K562 (cell line): ENCODE measurements around the gene CDH12. TPM values are rescaled to one million over a fixed set of nuclear protein-coding genes. Genes with fewer than 3 reads are reported as not detected.

Experiments
- ATAC-seq: fragments of 200-7000 bp; cut with Tn5 transposase; 3 replicates; pipeline ENCODE4 v1.9.1; 2020; ENCODE audit warnings: moderate library complexity
- BruUV-seq: library from RNA; stranded (reverse); fragments of 400-500 nt; replicated peaks from 2 replicates; lab custom pipeline; 2021; lab: Mats Ljungman, UMichigan
- CTCF ChIA-PET: fragments of 300-600 bp; formaldehyde crosslinking; extraction: SDS; loops from one replicate; lab custom pipeline; 2021; ENCODE audit warnings: low intra/inter-chr PET ratio; lab: Yijun Ruan, JAX
- POLR2A ChIA-PET: fragments of 300-600, 350-650 bp; sonication (Branson Sonifier 250); formaldehyde crosslinking; extraction: SDS; loops from one replicate; lab custom pipeline; 2021; ENCODE audit warnings: antibody characterized with exemption, inconsistent platforms; lab: Yijun Ruan, JAX
- DNase-seq, 4 experiments: peaks; one replicate each; pipeline versions ENCODE4 v3.0.0 to v3.0.0-alpha.2; 2011 to 2018; ENCODE audit warnings: low spot score in 3 of 4, mixed read lengths in 3 of 4; ENCODE audit errors: extremely low read depth in 1 of 4
- FAIRE-seq: peaks from 2 replicates; lab custom pipeline; 2011; peaks lifted over from hg19 to GRCh38; lab: Jason Lieb, UNC
- H2AFZ ChIP-seq: 2 replicates; pipeline ENCODE4 v1.6.0; 2011; ENCODE audit warnings: low read depth, low read length, control low read depth, inconsistent platforms
- H3K27ac ChIP-seq: fragments of 200-600 bp; 3 replicates; pipeline ENCODE4 v1.8.0; 2011; ENCODE audit warnings: low read depth, mild to moderate bottlenecking, control low read depth, inconsistent platforms, low read length, moderate library complexity, mixed read lengths; ENCODE audit errors: extremely low read depth
- H3K27me3 ChIP-seq, 2 experiments: fragments of 300-600 bp in 1 of 2; 2 replicates in 1 of 2; 3 replicates in 1 of 2; pipeline versions ENCODE4 v1.6.0 to v1.8.0; 2011; ENCODE audit warnings: inconsistent platforms in 2 of 2, low read length in 2 of 2, mild to moderate bottlenecking in 1 of 2, mixed read lengths in 1 of 2, moderate library complexity in 1 of 2; ENCODE audit not compliant: control insufficient read depth in 2 of 2, insufficient read depth in 2 of 2
- H3K36me3 ChIP-seq: fragments of 300-600 bp; 3 replicates; pipeline ENCODE4 v1.8.0; 2011; ENCODE audit warnings: mild to moderate bottlenecking, low read length, inconsistent platforms; ENCODE audit not compliant: control insufficient read depth, insufficient read depth
- H3K4me1 ChIP-seq, 2 experiments: fragments of 200-600 bp in 1 of 2; replicated peaks in 1 of 2; 2 replicates in 1 of 2; 3 replicates in 1 of 2; pipeline versions ENCODE4 v1.5.1 to v1.8.0; 2011; ENCODE audit warnings: inconsistent platforms in 2 of 2, low read length in 2 of 2, mild to moderate bottlenecking in 1 of 2, mixed read lengths in 1 of 2, moderate library complexity in 1 of 2; ENCODE audit not compliant: control insufficient read depth in 2 of 2, insufficient read depth in 2 of 2
- H3K4me2 ChIP-seq: 2 replicates; pipeline ENCODE4 v1.6.1; 2011; ENCODE audit warnings: low read length, control low read depth, inconsistent platforms, mixed read lengths; ENCODE audit not compliant: insufficient read depth
- H3K4me3 ChIP-seq: fragments of 200-600 bp; sonication (generic), shearing (Covaris generic); 2 replicates; pipeline ENCODE4 v1.5.1; 2016; ENCODE audit warnings: control low read depth, inconsistent platforms
- H3K79me2 ChIP-seq: fragments of 200-600 bp; 3 replicates; pipeline ENCODE4 v1.8.0; 2011; ENCODE audit warnings: low read length, inconsistent platforms; ENCODE audit not compliant: control insufficient read depth, insufficient read depth
- H3K9ac ChIP-seq, 2 experiments: 2 replicates each; pipeline versions ENCODE4 v1.6.0 to v1.6.1; 2011; ENCODE audit warnings: low read depth in 2 of 2, low read length in 2 of 2, control low read depth in 1 of 2, inconsistent platforms in 1 of 2, mild to moderate bottlenecking in 1 of 2, mixed read lengths in 1 of 2; ENCODE audit not compliant: insufficient read depth in 1 of 2
- H3K9me1 ChIP-seq: one replicate; pipeline ENCODE4 v1.6.0; 2011; ENCODE audit warnings: inconsistent platforms, mild to moderate bottlenecking, low read length, moderate library complexity; ENCODE audit not compliant: control insufficient read depth, insufficient read depth
- H3K9me3 ChIP-seq: replicated peaks from 2 replicates; pipeline ENCODE4 v1.5.1; 2011; ENCODE audit warnings: low read depth, low read length, inconsistent platforms; ENCODE audit not compliant: control insufficient read depth, insufficient read depth
- H4K20me1 ChIP-seq: replicated peaks from 2 replicates; pipeline ENCODE4 v1.6.1; 2011; ENCODE audit warnings: low read length, inconsistent platforms, mixed read lengths; ENCODE audit not compliant: control insufficient read depth, insufficient read depth
- BDP1 ChIP-seq: IDR thresholded peaks from 3 replicates; pipeline ENCODE4 v1.6.1; 2011; ENCODE audit not compliant: insufficient read length, insufficient read depth
- IRF1 ChIP-seq: sonication (generic); formaldehyde crosslinking; IDR thresholded peaks from 2 replicates; pipeline ENCODE4 v1.8.0; 2022; ENCODE audit warnings: missing genetic modification reagents, mild to moderate bottlenecking, borderline replicate concordance
- MCM3 ChIP-seq: fragments of 450-650 bp; IDR thresholded peaks from 2 replicates; pipeline ENCODE4 v1.6.1; 2016
- POU5F1 ChIP-seq: fragments of 150-350 bp; IDR thresholded peaks from 2 replicates; pipeline ENCODE4 v1.6.1; 2014; ENCODE audit warnings: borderline replicate concordance, low read length, low read depth, mild to moderate bottlenecking; ENCODE audit not compliant: partially characterized antibody
- PREB ChIP-seq: sonication (generic); formaldehyde crosslinking; IDR thresholded peaks from 2 replicates; pipeline ENCODE4 v1.8.1; 2023; ENCODE audit warnings: mild to moderate bottlenecking, missing genetic modification reagents
- RNF219 ChIP-seq: fragments of 250-450 bp; sonication (Bioruptor Pico); IDR thresholded peaks from 2 replicates; pipeline ENCODE4 v1.5.0; 2022; ENCODE audit warnings: mild to moderate bottlenecking
- SAFB ChIP-seq: fragments of 200-400 bp; formaldehyde crosslinking; IDR thresholded peaks from 2 replicates; pipeline ENCODE4 v1.6.1; 2017; ENCODE audit warnings: low read depth, low read length, borderline replicate concordance
- ZNF512 ChIP-seq: IDR thresholded peaks from 2 replicates; pipeline ENCODE4 v1.6.1; 2016; ENCODE audit warnings: missing genetic modification characterization, missing compliant biosample characterization
- ZZZ3 ChIP-seq: fragments of 450-650 bp; IDR thresholded peaks from 2 replicates; pipeline ENCODE4 v1.6.1; 2016; ENCODE audit warnings: antibody characterized with exemption, mild to moderate bottlenecking, moderate library complexity
- WGBS: fragments of 100-300 bp; shearing (Covaris generic); methylation state at CpG from one replicate; pipeline ENCODE4 v1.1.6; 2016; ENCODE audit warnings: low coverage, mixed read lengths; ENCODE audit not compliant: insufficient coverage; ENCODE audit errors: missing lambda C conversion rate; 5-methylcytosine and 5-hydroxymethylcytosine counted together
- in situ Hi-C: fragments of 300-500 bp; cut with MboI; formaldehyde crosslinking; loops from 4 replicates; pipeline ENCODE4 v1.15.0; 2018; ENCODE audit warnings: inconsistent platforms, mixed read lengths
- intact Hi-C: fragments of 100-400 bp; cut with micrococcal nuclease; formaldehyde crosslinking; loops from 2 replicates; pipeline ENCODE4 v1.14.2; 2022
- polyA plus RNA-seq, 8 experiments: library from polyadenylated mRNA; depleted of rRNA in 4 of 8; stranded (reverse) in 5 of 8; unstranded in 3 of 8; fragments of >200 nt; fragmentation: Nextera tagmentation in 2 of 8; fragmentation: Illumina TruSeq in 1 of 8; extraction: Ambion mirVana in 2 of 8; extraction: Trizol in 1 of 8; gene quantifications; 2 replicates each; pipeline versions ENCODE4 v1.2.1 to v1.2.3, GENCODE V29; 2011 to 2014; ENCODE audit warnings: inconsistent platforms in 1 of 8, missing spikeins in 1 of 8
- total RNA-seq, 7 experiments: library from RNA; depleted of rRNA in 6 of 7; stranded (reverse); fragments of >200 nt in 6 of 7; fragmentation: Illumina TruSeq in 2 of 7; extraction: Trizol in 2 of 7; gene quantifications; 2 replicates each; pipeline versions ENCODE4 v1.2.1 to v1.2.3, GENCODE V29; 2011 to 2021; ENCODE audit warnings: low replicate concordance in 1 of 7

Gene CDH12
- total and polyA plus RNA-seq, 9 of the 15 experiments (the other 6 are each of a cell fraction or from before 2014, with no cell fraction given): 0.03 to 1.7 (median 0.37) TPM

- no peak overlapping the region for H3K4me3 ChIP-seq
- WGBS: 0% methylated on average over 1 of the region's 1 CpG
- ChIA-PET POLR2A (no interaction called here), CTCF (no interaction called here)
- FAIRE-seq: no peak
- no peak for ATAC-seq
- intact Hi-C loops (no loop called here), in situ Hi-C loops (no loop called here)
- no peaks in the 10 kb centered on the region for H3K36me3 ChIP-seq
- TF ChIP-seq BDP1: no peak
- no peak for TF ChIP-seq MCM3
- no peak for TF ChIP-seq ZNF512 (tag)
- no peak for TF ChIP-seq RNF219 (CRISPR knock-in tag)
- no peak for TF ChIP-seq SAFB
- TF ChIP-seq IRF1: no peak
- TF ChIP-seq PREB: no peak
- no peak for TF ChIP-seq ZZZ3
- no peak for TF ChIP-seq POU5F1
- no peaks in the 10 kb centered on the region for H3K9me1 ChIP-seq
- H3K27me3 ChIP-seq: no peaks in the 10 kb centered on the region
- no peak overlapping the region for H3K27ac ChIP-seq
- no peak overlapping the region for H3K4me2 ChIP-seq
- H3K4me1 ChIP-seq: no peaks in the 10 kb centered on the region
- BruUV-seq: no TSS peak
- no peak for DNase-seq
- peaks cover 2% of the 10 kb centered on the region; the same call in 1 of the 2 replicates for H3K9me3 ChIP-seq
- no peak overlapping the region for H3K9ac ChIP-seq
- H2AFZ ChIP-seq: no peak overlapping the region
- no peaks in the 10 kb centered on the region for H3K79me2 ChIP-seq
- H4K20me1 ChIP-seq: no peaks in the 10 kb centered on the region
Measured at GRCh38 chr5:21826884-21827283, 1026.3 kb downstream of the CDH12 start.
